ENCODE results near the gene PTN.
"Not testable (repeated sequence)": the region's sequence is repeated elsewhere in the genome, so short reads cannot be mapped to it uniquely, and the experiment has no call there.

Gene PTN

GRCh38 chr7:137272249-137272648, 71.3 kb downstream of the PTN start:
- no peak for DNase-seq
- intact Hi-C loops (cut with DNase I): no loop called here

- intact Hi-C loops (cut with DNase I): no loop called here
- no peak for DNase-seq
Measured at GRCh38 chr7:137269240-137269639, 74.3 kb downstream of the PTN start.

GRCh38 chr7:137268001-137268865, 75.3 kb downstream of the PTN start:
- peak in 1 of 10 donors; percentile 67 for DNase-seq
- intact Hi-C loops (cut with DNase I): not testable (repeated sequence)

GRCh38 chr7:137266764-137267163, 76.8 kb downstream of the PTN start:
- intact Hi-C loops (cut with DNase I): no loop called here

GRCh38 chr7:137265480-137265879, 78.1 kb downstream of the PTN start:
- DNase-seq: peak in 1 of 10 donors; percentile 61
- intact Hi-C loops (cut with DNase I): not testable (repeated sequence)

More at GRCh38 chr7:137266764-137267163, 76.8 kb downstream of the PTN start:
- DNase-seq: no peak

GRCh38 chr7:137262599-137262998, 80.9 kb downstream of the PTN start:
- intact Hi-C loops (cut with DNase I): no loop called here
- DNase-seq: peak in 1 of 10 donors; percentile 48

- intact Hi-C loops (cut with DNase I): no loop called here
- no peak for DNase-seq
Measured at GRCh38 chr7:137258552-137258951, 85.0 kb downstream of the PTN start.

- no peak for DNase-seq
- intact Hi-C loops (cut with DNase I): no loop called here
Measured at GRCh38 chr7:137254766-137255165, 88.8 kb downstream of the PTN start.

- intact Hi-C loops (cut with DNase I): no loop called here
- DNase-seq: no peak
Measured at GRCh38 chr7:137245890-137246289, 97.6 kb downstream of the PTN start.

GRCh38 chr7:137245186-137245585, 98.3 kb downstream of the PTN start:
- intact Hi-C loops (cut with DNase I): no loop called here
- DNase-seq: no peak

- intact Hi-C loops (cut with DNase I): no loop called here
- DNase-seq: no peak
Measured at GRCh38 chr7:137243741-137244140, 99.8 kb downstream of the PTN start.

- intact Hi-C loops (cut with DNase I): no loop called here
- DNase-seq: peak in 1 of 10 donors; percentile 64
Measured at GRCh38 chr7:137242616-137243015, 100.9 kb downstream of the PTN start.

- peak in 1 of 10 donors; percentile 47 for DNase-seq
Measured at GRCh38 chr7:137241655-137242360, 101.7 kb downstream of the PTN start.

GRCh38 chr7:137239186-137239585, 104.3 kb downstream of the PTN start:
- intact Hi-C loops (cut with DNase I); DNase-seq: not testable (repeated sequence)

More at GRCh38 chr7:137241655-137242360, 101.7 kb downstream of the PTN start:
- intact Hi-C loops (cut with DNase I): no loop called here

GRCh38 chr7:137235434-137235833, 108.1 kb downstream of the PTN start:
- DNase-seq: no peak
- intact Hi-C loops (cut with DNase I): no loop called here

GRCh38 chr7:137231167-137231566, 112.4 kb downstream of the PTN start:
- DNase-seq: no peak
- intact Hi-C loops (cut with DNase I): no loop called here

- no peak for DNase-seq
- intact Hi-C loops (cut with DNase I): no loop called here
Measured at GRCh38 chr7:137221467-137221866, 122.1 kb downstream of the PTN start.

GRCh38 chr7:137213744-137214143, 129.8 kb downstream of the PTN start:
- DNase-seq: no peak

GRCh38 chr7:137209151-137209817, 134.2 kb downstream of the PTN start:
- DNase-seq: no peak
- intact Hi-C loops (cut with DNase I): no loop called here

More at GRCh38 chr7:137213744-137214143, 129.8 kb downstream of the PTN start:
- intact Hi-C loops (cut with DNase I): no loop called here

GRCh38 chr7:137206770-137207169, 136.8 kb downstream of the PTN start:
- intact Hi-C loops (cut with DNase I): no loop called here
- DNase-seq: no peak

- intact Hi-C loops (cut with DNase I): no loop called here
- DNase-seq: no peak
Measured at GRCh38 chr7:137204246-137204645, 139.3 kb downstream of the PTN start.

All from posterior cingulate gyrus (tissue), 11 donors.